ENCODE data around the gene STARD8.
"Not testable (repeated sequence)": the region's sequence is repeated elsewhere in the genome, so short reads cannot be mapped to it uniquely, and the experiment has no call there.

Gene STARD8, protein sequence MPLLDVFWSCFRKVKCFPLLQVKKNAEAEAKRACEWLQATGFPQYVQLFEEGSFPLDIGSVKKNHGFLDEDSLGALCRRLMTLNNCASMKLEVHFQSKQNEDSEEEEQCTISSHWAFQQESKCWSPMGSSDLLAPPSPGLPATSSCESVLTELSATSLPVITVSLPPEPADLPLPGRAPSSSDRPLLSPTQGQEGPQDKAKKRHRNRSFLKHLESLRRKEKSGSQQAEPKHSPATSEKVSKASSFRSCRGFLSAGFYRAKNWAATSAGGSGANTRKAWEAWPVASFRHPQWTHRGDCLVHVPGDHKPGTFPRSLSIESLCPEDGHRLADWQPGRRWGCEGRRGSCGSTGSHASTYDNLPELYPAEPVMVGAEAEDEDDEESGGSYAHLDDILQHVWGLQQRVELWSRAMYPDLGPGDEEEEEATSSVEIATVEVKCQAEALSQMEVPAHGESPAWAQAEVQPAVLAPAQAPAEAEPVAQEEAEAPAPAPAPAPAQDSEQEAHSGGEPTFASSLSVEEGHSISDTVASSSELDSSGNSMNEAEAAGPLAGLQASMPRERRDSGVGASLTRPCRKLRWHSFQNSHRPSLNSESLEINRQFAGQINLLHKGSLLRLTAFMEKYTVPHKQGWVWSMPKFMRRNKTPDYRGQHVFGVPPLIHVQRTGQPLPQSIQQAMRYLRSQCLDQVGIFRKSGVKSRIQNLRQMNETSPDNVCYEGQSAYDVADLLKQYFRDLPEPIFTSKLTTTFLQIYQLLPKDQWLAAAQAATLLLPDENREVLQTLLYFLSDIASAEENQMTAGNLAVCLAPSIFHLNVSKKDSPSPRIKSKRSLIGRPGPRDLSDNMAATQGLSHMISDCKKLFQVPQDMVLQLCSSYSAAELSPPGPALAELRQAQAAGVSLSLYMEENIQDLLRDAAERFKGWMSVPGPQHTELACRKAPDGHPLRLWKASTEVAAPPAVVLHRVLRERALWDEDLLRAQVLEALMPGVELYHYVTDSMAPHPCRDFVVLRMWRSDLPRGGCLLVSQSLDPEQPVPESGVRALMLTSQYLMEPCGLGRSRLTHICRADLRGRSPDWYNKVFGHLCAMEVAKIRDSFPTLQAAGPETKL

DNA sequence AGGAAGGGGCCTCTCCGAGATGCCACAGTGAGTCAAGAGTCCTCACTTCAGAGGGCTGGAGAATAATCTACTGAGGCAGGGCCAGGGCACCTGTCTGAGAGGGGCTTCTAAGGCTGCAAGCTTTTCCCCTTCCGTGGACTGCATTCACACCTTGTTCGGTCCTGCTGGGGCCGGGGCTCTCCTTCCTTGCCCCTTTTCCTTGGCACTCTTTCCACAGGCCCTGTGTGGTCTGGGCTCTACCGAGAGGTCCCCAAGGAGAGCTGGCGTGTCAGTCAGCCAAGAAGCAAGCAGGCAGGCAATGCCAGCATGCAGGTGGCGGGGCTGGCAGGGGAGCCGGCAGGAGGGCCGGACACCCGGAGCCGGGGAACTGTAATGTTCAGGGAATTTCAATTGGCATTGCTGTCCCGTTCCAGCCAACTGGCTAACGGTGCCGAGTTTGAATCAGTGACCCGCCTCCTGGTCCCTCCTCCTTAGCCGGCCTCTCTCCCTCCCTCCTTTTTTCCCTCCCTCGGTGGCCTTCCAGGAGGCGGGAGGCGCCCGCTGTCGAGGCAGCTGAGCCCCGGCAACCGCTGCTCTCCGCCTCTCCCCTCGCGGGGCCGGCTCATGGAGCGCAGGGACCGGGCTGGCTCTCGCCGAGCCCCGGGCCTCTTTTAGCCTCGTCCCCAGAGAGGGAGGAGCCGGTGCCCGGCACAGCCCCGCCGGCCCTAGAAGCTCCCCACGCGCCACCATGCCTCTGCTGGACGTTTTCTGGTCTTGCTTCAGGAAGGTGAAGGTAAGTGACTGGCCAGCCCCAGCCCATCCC is at the start of gene STARD8:
TSS of gene STARD8 (plus strand) at position 511 of the 802 bp plus-strand sequence. CDS start at position 728, 217 bp downstream.
- DNase-seq (ENCODE audit: low spot score) (peak; percentile 82), FAIRE-seq (peak; percentile 35)

DNA sequence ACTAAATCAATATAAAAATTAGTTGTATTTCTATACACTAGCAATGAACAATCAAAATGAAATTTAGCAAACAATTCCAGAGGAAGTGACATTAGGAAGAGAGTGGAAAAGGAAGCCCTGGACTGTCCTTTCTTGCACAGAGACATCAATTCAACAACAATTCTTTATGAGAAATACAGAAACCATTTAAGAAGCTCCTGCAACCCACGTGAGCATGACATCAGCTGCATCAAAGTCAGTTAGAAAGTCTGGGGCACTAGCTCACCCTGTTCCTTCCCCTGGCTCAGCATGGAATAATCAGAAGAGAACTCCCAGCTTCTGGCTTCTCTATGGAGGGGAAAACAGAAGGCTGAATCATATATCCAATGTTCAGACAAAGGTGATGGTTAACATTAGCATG is 48.6 kb upstream of the STARD8 start:
- FAIRE-seq (no peak), DNase-seq (ENCODE audit: low spot score) (no peak)

DNA sequence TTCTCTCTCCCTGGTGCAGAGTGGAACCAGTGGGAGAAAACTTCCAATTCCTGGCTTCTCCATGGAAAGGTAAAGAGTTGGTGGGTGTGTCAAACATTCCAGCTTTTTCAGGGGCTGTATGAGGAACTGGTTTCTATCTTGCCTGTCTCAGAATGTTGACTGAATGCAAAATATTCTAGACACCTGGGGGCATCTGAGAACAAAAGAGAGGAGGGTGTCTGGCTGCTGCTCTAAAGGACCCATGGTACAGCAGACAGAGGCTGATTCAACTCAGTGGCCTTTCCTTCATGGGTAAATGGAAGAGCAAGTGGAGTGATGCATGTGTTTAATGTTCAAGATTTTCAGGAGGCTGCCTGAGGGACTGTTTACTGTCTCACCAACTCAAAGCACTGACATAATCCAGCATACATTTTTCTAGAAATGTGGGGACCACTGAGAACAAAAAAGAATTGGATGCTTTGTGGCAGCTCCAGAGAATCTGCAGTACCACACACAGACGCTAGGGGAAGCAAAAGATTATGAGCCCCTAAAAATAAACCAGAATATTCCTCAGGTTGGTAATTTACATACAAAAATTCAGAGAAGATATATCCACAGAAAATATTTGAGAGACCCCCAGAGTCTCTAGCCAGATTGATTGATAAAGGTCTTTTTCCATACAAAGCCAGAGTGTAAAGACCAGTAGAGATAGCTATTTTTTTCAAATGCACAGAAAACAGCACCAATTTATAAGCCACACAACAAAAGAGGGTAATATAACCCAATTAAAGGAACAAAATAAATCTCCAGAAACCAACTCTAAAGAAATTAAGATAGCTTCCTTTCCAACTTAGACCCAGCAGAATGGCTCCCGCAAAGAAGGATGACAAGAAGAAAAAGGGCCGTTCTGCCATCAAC is 48.0 kb upstream of the STARD8 start:
- no peak for DNase-seq (ENCODE audit: low spot score)
- no peak for FAIRE-seq

DNA sequence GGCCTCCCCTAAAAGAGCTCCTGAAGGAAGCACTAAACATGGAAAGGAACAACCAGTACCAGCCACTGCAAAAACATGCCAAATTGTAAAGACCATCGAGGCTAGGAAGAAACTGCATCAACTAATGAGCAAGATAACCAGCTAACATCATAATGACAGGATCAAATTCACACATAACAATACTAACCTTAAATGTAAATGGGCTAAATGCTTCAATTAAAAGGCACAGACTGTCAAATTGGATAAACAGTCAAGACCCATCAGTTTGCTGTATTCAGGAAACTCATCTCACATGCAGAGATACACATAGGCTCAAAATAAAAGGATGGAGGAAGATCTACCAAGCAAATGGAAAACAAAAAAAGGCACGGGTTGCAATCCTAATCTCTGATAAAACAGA is 43.2 kb upstream of the STARD8 start:
- FAIRE-seq; DNase-seq (ENCODE audit: low spot score): not testable (repeated sequence)

DNA sequence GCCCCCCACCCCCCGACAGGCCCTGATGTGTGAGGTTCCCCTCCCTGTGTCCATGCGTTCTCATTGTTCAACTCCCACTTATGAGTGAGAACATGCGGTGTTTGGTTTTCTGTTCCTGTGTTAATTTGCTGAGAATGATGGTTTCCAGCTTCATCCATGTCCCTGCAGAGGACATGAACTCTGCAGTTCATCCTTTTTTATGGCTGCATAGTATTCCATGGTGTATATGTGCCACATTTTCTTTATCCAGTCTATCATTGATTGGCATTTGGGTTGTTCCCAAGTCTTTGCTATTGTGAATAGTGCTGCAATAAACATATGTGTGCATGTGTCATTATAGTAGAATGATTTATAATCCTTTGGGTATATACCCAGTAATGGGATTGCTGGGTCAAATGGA is 32.7 kb upstream of the STARD8 start:
- FAIRE-seq; DNase-seq (ENCODE audit: low spot score): not testable (repeated sequence)

DNA sequence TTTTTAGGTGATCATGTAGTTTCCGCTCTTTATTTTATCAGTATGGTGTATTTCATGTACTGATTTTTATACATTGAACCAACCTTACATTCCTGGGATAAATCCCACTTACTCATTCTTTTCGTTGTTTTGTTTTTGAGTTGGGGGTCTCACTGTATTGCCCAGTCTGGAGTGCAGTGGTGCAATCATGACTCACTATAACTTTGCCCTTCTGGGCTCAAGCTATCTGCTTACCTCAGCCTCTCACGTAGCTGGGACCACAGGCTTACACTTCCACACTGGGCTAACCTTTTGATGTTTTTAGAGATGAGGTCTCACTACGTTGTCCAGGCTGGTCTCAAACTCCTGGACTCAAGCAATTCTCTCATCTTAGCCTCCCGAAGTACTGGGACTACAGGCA is 19.5 kb upstream of the STARD8 start:
- DNase-seq (ENCODE audit: low spot score) (no peak), FAIRE-seq (no peak)

DNA sequence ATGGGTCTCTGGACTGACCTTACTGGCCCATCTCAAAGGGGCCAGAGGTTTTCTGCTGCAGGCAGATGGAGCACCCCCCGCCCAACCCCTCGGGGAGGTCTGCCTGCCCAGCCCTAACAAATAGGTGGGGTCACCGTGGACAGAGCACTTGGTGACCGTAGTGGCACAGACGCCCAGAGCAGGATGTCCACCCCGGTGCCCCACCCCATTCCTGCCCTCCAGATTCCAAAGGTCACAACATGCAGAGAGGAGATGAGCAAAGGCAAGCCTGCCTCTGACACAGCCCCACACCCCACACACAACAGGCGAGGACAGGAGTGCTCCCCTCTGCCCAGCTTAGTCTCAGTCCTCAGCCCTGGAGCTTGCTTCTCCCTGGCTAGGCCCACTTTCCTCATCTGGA is 17.5 kb upstream of the STARD8 start:
- DNase-seq (ENCODE audit: low spot score); FAIRE-seq: not testable (repeated sequence)

DNA sequence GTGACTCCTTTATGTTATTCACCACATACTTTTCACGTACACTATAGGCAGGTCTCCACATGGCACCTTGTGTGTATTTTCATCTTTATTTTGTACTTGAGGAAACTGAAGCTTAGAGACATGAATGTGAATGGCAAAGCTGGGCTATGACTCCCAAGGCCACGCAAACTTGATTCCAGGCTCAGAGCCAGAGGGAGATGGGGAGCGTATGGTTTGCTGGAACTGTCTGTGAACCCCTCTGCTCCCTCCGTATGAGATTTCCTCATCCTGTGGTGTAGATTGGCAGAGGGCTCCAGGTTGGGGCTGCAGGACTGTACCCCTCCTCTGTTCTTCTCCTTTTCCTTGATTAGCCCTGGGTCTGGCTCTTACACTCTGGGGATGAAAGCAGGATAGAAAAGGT is 16.1 kb upstream of the STARD8 start:
- FAIRE-seq: no peak
- no peak for DNase-seq (ENCODE audit: low spot score)

DNA sequence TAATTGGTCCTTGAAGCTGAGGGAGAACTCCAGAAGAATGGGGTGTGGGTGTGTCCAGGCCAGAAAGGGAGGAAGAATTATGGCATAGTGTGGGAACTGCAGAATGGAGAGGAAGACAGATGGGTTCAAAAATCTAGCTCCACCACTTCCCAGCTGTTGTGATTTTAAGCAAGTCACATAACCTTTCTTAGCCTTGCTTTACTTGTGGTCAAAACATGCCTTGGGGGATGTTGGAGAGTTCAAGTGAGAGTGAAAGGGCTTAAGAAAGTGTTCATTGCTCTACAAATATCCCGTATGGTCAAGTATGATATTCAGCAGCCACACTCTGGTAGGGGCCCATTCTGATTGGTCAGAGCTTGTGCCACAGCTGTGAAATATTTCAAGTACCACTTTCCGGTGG is 15.0 kb upstream of the STARD8 start:
- no peak for FAIRE-seq

DNA sequence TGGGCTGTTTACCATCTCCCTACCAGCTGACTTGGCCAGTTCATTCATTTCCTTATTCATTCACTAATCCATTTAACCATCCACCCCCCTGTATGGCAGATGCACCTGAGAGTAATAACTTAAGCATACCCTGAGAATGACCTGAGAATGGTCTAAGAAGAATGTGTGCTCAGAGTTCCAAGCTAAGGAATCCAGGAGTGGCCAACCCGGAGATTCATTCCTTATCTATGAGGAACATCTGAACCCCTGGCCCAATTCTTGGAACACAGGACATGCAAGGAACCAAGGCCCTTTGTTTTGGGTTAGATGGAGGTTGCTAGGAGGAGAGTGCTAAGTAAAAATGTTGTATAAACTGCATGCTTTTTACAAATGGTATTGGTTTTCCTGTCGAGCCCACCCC is 13.5 kb upstream of the STARD8 start:
- DNase-seq (ENCODE audit: low spot score) (no peak), FAIRE-seq (no peak)

More for the DNA sequence above, 15.0 kb upstream of the STARD8 start:
- DNase-seq (ENCODE audit: low spot score): no peak

DNA sequence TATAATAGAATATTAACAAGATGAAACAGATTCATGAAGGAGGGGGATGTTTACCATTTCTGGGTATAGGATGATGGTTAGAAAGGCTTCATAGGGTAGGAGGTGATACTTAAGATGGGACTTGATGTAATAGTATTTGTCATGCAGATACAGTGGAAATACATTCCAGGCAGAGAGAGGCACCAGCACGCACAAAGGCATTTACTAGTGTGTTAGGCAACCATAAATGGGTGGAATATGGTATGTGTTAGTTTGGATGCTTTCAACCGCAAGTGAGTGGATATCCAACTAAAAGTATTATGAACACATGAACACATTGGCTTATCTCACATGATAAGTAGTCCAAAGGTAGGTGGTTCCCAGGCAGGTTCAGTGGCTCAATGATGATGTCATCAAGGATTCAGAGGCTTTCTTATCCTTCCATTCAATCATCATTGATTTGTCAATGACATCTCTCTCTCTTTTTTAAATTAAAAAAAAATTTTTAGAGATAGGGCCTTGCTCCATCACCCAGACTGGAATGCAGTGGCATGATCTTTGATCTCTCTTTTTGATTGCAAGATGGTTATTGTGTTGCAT is 12.7 kb upstream of the STARD8 start:
- FAIRE-seq: no peak
- no peak for DNase-seq (ENCODE audit: low spot score)

DNA sequence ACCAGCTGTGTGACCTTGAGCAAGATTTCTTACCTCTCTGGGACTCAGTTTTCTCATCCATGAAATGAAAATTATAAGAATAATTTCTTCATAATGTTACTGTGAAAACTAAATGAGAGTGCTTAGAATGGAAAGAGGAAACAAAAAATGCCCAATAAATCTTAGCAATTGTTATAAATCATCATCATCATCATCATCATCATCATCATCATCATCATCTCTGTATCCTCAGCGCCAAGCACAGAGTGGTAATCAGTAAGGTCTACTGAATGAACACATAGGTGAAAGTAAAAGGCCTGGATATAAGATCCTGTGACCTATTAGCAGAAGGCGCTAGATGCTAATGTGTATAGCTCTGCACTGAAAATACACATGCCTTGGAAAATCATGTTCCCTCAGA is 6.8 kb upstream of the STARD8 start:
- FAIRE-seq (no peak), DNase-seq (ENCODE audit: low spot score) (no peak)

DNA sequence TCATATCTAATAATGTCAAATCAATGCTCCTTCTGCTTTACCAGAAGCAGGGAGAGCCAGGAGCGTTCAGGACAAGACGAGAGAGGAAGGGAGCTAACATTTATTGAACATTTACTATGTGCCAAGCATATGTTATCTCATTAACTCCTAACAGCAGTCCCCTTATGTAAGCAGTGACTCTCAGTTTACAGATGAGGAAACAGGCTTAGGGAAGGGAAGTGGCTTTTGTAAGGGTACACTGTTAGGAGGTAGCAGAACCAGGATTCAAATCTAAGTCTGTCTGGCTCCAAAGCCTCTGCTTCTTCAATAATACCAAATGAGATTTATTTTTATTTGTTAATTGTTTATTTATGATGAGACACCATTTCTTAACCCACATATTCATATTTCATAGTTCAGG is 2.6 kb upstream of the STARD8 start:
- DNase-seq (ENCODE audit: low spot score): no peak
- no peak for FAIRE-seq

DNA sequence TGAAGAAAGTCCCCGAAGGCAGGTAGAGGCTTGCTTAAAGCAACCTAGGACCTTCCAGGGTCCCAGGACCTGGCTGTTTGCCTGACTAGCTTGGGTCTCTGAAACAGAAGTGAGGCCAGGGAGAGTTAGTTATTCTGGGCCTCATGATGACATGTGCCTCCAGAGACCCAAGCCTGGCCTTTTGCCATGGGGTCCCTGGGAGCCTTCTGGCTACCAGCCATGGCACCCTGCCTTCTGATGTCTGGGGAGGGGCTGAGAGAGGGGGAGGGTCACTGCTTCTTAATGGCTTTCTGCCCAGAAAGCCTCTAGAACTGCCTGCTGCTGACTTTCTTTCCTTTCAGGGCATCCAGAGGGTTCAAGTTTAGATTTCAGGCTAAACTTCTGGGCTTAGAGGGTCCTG is 1.0 kb upstream of the STARD8 start:
- FAIRE-seq: no peak
- DNase-seq (ENCODE audit: low spot score): no peak

DNA sequence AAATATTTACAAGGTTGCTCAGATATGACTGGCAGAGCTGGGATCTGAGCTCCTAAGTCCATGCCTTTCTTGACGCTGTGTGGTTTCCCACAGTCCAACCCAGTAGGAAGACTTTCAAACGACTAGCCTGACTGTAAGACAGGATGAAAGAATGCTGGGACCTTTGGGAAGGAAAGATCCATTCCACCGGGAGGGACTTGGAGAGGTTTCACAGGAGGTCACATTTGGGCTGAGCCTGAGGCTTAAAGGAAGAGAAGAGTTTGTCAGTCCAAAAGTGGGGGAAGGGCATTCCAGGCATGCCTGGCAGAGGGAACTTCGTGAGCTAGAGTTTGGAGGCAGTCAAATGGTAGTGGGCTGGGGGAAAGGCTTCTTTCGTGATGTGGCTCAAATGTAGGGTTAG is 1.5 kb downstream of the STARD8 start:
- peak; percentile 10 for DNase-seq (ENCODE audit: low spot score)
- FAIRE-seq: no peak

DNA sequence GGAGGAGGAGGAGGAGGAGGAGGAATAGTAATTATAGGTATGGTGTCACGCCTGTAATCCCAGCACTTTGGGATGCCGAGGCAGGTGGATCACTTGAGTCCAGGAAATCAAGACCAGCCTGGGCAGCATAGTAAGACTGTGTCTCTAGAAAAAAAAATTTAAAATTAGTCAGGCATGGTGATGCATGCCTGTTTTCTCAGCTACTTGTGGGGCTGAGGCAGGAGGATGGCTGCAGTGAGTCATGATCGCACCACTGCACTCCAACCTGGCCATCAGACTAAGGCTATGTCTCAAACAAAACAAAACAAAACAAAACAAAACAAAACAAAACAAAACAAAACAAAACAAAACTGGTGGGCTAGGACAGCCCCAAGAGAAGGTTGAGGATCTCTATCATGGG is 3.0 kb downstream of the STARD8 start:
- FAIRE-seq: no peak
- DNase-seq (ENCODE audit: low spot score): no peak

DNA sequence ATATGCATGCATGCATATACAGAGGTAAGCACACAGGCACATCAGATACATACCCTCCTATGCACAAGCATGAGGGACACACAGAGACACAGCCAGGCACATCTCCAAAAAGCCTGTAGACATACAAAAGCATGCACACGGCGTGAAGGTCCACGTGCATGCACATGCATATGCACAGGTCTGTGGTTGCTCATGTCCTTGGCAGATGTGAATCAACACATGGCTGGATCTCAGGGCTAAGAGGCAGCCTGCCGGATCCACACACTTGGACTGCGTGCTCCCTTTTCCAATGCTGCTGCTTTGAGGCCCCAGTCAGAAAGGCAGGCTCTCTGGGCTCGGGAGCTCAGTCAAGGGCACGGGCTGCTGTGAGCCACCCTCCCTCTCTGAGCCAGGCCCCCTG is 3.6 kb downstream of the STARD8 start:
- FAIRE-seq (no peak), DNase-seq (ENCODE audit: low spot score) (no peak)

DNA sequence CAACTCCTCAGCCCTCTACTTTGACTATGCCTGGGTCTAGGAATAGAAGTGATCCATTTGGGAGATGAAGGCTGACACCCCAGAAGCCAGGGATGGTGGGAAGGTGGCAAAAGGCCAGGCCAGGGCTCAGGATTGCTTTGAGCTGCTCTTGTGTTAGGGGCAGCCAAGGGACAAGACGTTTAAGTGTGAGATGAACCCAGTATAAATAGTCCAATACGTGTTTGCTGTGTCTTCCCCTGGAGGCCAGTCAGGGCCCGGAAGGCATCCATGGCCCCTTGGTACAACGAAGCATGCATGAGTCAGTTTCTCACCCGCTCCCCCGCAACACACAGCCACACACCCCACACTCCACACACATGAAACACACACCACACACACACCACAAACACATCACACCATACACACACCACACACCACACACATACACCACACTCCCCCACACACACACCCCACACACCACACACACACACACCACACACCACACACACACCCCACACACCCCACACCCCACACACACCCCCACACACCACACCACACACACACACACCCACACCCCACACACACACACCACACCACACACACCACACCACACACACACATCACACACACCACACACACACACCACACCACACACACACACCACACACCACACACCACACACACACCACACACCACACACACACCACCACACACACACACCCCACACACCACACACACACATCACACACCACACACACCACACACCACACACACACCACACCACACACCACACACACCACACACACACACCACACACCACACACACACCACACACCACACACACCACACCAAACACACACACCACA is 5.1 kb downstream of the STARD8 start:
- no peak for FAIRE-seq
- DNase-seq (ENCODE audit: low spot score): no peak

DNA sequence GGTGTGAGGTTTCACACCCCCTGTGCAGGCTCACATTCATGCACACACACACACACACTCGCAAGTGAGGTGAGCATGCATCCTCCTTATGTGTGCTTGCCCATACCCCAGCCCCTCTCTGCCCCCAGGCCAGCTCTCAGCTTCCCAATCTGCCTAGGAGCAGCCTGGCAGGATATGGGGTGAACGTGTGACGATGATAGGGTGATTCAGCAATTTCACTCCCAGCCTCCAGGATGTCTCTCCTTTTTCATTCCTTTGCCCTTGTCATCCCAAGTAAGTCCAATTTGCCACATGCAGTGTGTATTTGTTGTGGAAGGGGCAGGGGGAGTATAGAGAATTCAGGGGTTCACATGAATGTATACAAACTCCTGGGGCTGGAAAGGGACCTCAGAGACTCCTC is 7.2 kb downstream of the STARD8 start:
- DNase-seq (ENCODE audit: low spot score): no peak
- no peak for FAIRE-seq

All from urothelium cell line (cell line).